ENCODE measurements around the gene OOSP1. TPM values are rescaled to one million over a fixed set of nuclear protein-coding genes. Genes with fewer than 3 reads are reported as not detected.

OOSP1 gene
- total RNA-seq, 1 donor from 2014 or later: not detected

Other genes with a start within 250 kb of the OOSP1 start
- 7.9 TPM for gene OR10V1, start 224.6 kb upstream of the OOSP1 start, total RNA-seq (ENCODE audit: insufficient read depth, low replicate concordance)
- 11.1 TPM for gene STX3, start 183.1 kb upstream of the OOSP1 start, total RNA-seq (ENCODE audit: insufficient read depth, low replicate concordance)
- 36.6 TPM for gene MRPL16, start 127.7 kb upstream of the OOSP1 start, total RNA-seq (ENCODE audit: insufficient read depth, low replicate concordance)
- not detected for gene CBLIF, start 92.9 kb upstream of the OOSP1 start, total RNA-seq (ENCODE audit: insufficient read depth, low replicate concordance)
- 2.2 TPM for gene TCN1, start 71.9 kb upstream of the OOSP1 start, total RNA-seq (ENCODE audit: insufficient read depth, low replicate concordance)
- gene OOSP3, start 59.6 kb upstream of the OOSP1 start, total RNA-seq (ENCODE audit: insufficient read depth, low replicate concordance): not detected
- not detected for gene OOSP4A, start 25.6 kb downstream of the OOSP1 start, total RNA-seq (ENCODE audit: insufficient read depth, low replicate concordance)
- not detected for gene OOSP4B, start 78.7 kb downstream of the OOSP1 start, total RNA-seq (ENCODE audit: insufficient read depth, low replicate concordance)
- gene OOSP2, start 102.0 kb downstream of the OOSP1 start, total RNA-seq (ENCODE audit: insufficient read depth, low replicate concordance): 3.4 TPM
- gene MS4A3, start 118.2 kb downstream of the OOSP1 start, total RNA-seq (ENCODE audit: insufficient read depth, low replicate concordance): 7.2 TPM
- gene MS4A2, start 150.2 kb downstream of the OOSP1 start, total RNA-seq (ENCODE audit: insufficient read depth, low replicate concordance): 7.0 TPM
- 41.7 TPM for gene MS4A6A, start 244.7 kb downstream of the OOSP1 start, total RNA-seq (ENCODE audit: insufficient read depth, low replicate concordance)